WTC11 (cell line): ENCODE data around the gene LRRC7.

Source experiments
- CBFB ChIP-seq: sonication (generic); formaldehyde crosslinking; IDR thresholded peaks from 2 replicates; pipeline ENCODE4 v1.8.1; 2022; ENCODE audit warnings: mild to moderate bottlenecking, low read depth, missing genetic modification reagents
- RELA ChIP-seq: sonication (generic); formaldehyde crosslinking; IDR thresholded peaks from 2 replicates; pipeline ENCODE4 v1.8.1; 2022; ENCODE audit warnings: missing genetic modification reagents, mild to moderate bottlenecking, borderline replicate concordance
- SP1 ChIP-seq: sonication (generic); formaldehyde crosslinking; conservative IDR thresholded peaks from 2 replicates; pipeline ENCODE4 v1.8.1; 2022; ENCODE audit warnings: missing genetic modification reagents
- TF ChIP-seq, protein P1 (sequence below): fragments of 200-600 bp; IDR thresholded peaks from 2 replicates; pipeline ENCODE4 v1.8.0; 2022; ENCODE audit warnings: antibody characterized with exemption
- TF ChIP-seq, protein P2 (sequence below): sonication (generic); formaldehyde crosslinking; IDR thresholded peaks from 2 replicates; pipeline ENCODE4 v1.8.0; 2022; ENCODE audit warnings: mild to moderate bottlenecking, missing genetic modification reagents
- TF ChIP-seq, protein P3 (sequence below): sonication (generic); formaldehyde crosslinking; IDR thresholded peaks from 2 replicates; pipeline ENCODE4 v1.8.0; 2022; ENCODE audit warnings: mild to moderate bottlenecking, missing genetic modification reagents
- TF ChIP-seq, protein P4 (sequence below): sonication (generic); formaldehyde crosslinking; IDR thresholded peaks from 2 replicates; pipeline ENCODE4 v1.8.1; 2023; ENCODE audit warnings: mild to moderate bottlenecking, missing genetic modification reagents, moderate library complexity
- TF ChIP-seq, protein P5 (sequence below): sonication (generic); formaldehyde crosslinking; IDR thresholded peaks from 2 replicates; pipeline ENCODE4 v1.8.1; 2023; ENCODE audit warnings: mild to moderate bottlenecking, missing genetic modification reagents
- TF ChIP-seq, protein P6 (sequence below): sonication (generic); formaldehyde crosslinking; IDR thresholded peaks from 2 replicates; pipeline ENCODE4 v1.8.1; 2023; ENCODE audit warnings: mild to moderate bottlenecking, moderate library complexity, missing genetic modification reagents
- TF ChIP-seq, protein P7 (sequence below): sonication (generic); formaldehyde crosslinking; conservative IDR thresholded peaks from 2 replicates; pipeline ENCODE4 v1.8.1; 2023; ENCODE audit warnings: mild to moderate bottlenecking, low read depth, missing genetic modification reagents, moderate library complexity
- TF ChIP-seq, protein P8 (sequence below): sonication (generic); formaldehyde crosslinking; IDR thresholded peaks from 2 replicates; pipeline ENCODE4 v1.8.1; 2022; ENCODE audit warnings: mild to moderate bottlenecking, missing genetic modification reagents, moderate library complexity, borderline replicate concordance
- TF ChIP-seq, protein P9 (sequence below): sonication (generic); formaldehyde crosslinking; IDR thresholded peaks from 2 replicates; pipeline ENCODE4 v1.8.1; 2023; ENCODE audit warnings: mild to moderate bottlenecking, missing genetic modification reagents, borderline replicate concordance
- TF ChIP-seq, protein P10 (sequence below): sonication (generic); formaldehyde crosslinking; IDR thresholded peaks from 2 replicates; pipeline ENCODE4 v1.8.1; 2022; ENCODE audit warnings: low read depth, mild to moderate bottlenecking, moderate library complexity, missing genetic modification reagents, borderline replicate concordance

DNA sequence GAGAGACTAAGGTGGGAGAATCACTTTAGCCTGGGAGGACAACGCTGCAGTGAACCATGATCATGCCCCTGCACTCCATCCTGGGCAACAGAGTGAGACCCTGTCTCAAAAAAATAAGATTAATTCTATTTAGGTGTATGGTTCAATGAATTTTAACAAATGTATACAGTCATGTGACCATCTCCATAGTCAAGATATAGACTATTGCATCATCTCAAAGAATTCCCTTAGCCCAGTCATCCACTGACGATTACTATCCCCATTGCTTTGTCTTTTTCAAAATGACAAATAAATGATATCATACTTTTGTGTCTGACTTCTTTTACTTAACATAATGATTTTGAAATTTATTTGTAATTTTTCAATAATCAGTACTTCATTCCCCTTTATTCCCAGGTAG is 260.0 kb downstream of the LRRC7 start:
- TF ChIP-seq, protein P1, sequence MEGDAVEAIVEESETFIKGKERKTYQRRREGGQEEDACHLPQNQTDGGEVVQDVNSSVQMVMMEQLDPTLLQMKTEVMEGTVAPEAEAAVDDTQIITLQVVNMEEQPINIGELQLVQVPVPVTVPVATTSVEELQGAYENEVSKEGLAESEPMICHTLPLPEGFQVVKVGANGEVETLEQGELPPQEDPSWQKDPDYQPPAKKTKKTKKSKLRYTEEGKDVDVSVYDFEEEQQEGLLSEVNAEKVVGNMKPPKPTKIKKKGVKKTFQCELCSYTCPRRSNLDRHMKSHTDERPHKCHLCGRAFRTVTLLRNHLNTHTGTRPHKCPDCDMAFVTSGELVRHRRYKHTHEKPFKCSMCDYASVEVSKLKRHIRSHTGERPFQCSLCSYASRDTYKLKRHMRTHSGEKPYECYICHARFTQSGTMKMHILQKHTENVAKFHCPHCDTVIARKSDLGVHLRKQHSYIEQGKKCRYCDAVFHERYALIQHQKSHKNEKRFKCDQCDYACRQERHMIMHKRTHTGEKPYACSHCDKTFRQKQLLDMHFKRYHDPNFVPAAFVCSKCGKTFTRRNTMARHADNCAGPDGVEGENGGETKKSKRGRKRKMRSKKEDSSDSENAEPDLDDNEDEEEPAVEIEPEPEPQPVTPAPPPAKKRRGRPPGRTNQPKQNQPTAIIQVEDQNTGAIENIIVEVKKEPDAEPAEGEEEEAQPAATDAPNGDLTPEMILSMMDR = no peak
- TF ChIP-seq, protein P2, sequence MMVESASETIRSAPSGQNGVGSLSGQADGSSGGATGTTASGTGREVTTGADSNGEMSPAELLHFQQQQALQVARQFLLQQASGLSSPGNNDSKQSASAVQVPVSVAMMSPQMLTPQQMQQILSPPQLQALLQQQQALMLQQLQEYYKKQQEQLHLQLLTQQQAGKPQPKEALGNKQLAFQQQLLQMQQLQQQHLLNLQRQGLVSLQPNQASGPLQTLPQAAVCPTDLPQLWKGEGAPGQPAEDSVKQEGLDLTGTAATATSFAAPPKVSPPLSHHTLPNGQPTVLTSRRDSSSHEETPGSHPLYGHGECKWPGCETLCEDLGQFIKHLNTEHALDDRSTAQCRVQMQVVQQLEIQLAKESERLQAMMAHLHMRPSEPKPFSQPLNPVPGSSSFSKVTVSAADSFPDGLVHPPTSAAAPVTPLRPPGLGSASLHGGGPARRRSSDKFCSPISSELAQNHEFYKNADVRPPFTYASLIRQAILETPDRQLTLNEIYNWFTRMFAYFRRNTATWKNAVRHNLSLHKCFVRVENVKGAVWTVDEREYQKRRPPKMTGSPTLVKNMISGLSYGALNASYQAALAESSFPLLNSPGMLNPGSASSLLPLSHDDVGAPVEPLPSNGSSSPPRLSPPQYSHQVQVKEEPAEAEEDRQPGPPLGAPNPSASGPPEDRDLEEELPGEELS (CRISPR knock-in tag) = no peak
- TF ChIP-seq, protein P3, sequence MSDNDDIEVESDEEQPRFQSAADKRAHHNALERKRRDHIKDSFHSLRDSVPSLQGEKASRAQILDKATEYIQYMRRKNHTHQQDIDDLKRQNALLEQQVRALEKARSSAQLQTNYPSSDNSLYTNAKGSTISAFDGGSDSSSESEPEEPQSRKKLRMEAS (CRISPR knock-in tag) = no peak
- TF ChIP-seq, protein P4, sequence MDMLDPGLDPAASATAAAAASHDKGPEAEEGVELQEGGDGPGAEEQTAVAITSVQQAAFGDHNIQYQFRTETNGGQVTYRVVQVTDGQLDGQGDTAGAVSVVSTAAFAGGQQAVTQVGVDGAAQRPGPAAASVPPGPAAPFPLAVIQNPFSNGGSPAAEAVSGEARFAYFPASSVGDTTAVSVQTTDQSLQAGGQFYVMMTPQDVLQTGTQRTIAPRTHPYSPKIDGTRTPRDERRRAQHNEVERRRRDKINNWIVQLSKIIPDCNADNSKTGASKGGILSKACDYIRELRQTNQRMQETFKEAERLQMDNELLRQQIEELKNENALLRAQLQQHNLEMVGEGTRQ (CRISPR knock-in tag) = no peak
- TF ChIP-seq, protein P5, sequence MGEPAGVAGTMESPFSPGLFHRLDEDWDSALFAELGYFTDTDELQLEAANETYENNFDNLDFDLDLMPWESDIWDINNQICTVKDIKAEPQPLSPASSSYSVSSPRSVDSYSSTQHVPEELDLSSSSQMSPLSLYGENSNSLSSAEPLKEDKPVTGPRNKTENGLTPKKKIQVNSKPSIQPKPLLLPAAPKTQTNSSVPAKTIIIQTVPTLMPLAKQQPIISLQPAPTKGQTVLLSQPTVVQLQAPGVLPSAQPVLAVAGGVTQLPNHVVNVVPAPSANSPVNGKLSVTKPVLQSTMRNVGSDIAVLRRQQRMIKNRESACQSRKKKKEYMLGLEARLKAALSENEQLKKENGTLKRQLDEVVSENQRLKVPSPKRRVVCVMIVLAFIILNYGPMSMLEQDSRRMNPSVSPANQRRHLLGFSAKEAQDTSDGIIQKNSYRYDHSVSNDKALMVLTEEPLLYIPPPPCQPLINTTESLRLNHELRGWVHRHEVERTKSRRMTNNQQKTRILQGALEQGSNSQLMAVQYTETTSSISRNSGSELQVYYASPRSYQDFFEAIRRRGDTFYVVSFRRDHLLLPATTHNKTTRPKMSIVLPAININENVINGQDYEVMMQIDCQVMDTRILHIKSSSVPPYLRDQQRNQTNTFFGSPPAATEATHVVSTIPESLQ (CRISPR knock-in tag) = no peak
- TF ChIP-seq SP1 (CRISPR knock-in tag) (no peak), CBFB (no peak), RELA (CRISPR knock-in tag) (no peak)
- TF ChIP-seq, protein P6, sequence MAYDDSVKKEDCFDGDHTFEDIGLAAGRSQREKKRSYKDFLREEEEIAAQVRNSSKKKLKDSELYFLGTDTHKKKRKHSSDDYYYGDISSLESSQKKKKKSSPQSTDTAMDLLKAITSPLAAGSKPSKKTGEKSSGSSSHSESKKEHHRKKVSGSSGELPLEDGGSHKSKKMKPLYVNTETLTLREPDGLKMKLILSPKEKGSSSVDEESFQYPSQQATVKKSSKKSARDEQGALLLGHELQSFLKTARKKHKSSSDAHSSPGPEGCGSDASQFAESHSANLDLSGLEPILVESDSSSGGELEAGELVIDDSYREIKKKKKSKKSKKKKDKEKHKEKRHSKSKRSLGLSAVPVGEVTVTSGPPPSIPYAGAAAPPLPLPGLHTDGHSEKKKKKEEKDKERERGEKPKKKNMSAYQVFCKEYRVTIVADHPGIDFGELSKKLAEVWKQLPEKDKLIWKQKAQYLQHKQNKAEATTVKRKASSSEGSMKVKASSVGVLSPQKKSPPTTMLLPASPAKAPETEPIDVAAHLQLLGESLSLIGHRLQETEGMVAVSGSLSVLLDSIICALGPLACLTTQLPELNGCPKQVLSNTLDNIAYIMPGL = no peak
- TF ChIP-seq, protein P7, sequence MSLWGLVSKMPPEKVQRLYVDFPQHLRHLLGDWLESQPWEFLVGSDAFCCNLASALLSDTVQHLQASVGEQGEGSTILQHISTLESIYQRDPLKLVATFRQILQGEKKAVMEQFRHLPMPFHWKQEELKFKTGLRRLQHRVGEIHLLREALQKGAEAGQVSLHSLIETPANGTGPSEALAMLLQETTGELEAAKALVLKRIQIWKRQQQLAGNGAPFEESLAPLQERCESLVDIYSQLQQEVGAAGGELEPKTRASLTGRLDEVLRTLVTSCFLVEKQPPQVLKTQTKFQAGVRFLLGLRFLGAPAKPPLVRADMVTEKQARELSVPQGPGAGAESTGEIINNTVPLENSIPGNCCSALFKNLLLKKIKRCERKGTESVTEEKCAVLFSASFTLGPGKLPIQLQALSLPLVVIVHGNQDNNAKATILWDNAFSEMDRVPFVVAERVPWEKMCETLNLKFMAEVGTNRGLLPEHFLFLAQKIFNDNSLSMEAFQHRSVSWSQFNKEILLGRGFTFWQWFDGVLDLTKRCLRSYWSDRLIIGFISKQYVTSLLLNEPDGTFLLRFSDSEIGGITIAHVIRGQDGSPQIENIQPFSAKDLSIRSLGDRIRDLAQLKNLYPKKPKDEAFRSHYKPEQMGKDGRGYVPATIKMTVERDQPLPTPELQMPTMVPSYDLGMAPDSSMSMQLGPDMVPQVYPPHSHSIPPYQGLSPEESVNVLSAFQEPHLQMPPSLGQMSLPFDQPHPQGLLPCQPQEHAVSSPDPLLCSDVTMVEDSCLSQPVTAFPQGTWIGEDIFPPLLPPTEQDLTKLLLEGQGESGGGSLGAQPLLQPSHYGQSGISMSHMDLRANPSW (CRISPR knock-in tag) = no peak
- TF ChIP-seq, protein P8, sequence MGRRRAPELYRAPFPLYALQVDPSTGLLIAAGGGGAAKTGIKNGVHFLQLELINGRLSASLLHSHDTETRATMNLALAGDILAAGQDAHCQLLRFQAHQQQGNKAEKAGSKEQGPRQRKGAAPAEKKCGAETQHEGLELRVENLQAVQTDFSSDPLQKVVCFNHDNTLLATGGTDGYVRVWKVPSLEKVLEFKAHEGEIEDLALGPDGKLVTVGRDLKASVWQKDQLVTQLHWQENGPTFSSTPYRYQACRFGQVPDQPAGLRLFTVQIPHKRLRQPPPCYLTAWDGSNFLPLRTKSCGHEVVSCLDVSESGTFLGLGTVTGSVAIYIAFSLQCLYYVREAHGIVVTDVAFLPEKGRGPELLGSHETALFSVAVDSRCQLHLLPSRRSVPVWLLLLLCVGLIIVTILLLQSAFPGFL (CRISPR knock-in tag) = no peak
- TF ChIP-seq, protein P9, sequence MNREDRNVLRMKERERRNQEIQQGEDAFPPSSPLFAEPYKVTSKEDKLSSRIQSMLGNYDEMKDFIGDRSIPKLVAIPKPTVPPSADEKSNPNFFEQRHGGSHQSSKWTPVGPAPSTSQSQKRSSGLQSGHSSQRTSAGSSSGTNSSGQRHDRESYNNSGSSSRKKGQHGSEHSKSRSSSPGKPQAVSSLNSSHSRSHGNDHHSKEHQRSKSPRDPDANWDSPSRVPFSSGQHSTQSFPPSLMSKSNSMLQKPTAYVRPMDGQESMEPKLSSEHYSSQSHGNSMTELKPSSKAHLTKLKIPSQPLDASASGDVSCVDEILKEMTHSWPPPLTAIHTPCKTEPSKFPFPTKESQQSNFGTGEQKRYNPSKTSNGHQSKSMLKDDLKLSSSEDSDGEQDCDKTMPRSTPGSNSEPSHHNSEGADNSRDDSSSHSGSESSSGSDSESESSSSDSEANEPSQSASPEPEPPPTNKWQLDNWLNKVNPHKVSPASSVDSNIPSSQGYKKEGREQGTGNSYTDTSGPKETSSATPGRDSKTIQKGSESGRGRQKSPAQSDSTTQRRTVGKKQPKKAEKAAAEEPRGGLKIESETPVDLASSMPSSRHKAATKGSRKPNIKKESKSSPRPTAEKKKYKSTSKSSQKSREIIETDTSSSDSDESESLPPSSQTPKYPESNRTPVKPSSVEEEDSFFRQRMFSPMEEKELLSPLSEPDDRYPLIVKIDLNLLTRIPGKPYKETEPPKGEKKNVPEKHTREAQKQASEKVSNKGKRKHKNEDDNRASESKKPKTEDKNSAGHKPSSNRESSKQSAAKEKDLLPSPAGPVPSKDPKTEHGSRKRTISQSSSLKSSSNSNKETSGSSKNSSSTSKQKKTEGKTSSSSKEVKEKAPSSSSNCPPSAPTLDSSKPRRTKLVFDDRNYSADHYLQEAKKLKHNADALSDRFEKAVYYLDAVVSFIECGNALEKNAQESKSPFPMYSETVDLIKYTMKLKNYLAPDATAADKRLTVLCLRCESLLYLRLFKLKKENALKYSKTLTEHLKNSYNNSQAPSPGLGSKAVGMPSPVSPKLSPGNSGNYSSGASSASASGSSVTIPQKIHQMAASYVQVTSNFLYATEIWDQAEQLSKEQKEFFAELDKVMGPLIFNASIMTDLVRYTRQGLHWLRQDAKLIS (CRISPR knock-in tag) = no peak
- TF ChIP-seq, protein P10, sequence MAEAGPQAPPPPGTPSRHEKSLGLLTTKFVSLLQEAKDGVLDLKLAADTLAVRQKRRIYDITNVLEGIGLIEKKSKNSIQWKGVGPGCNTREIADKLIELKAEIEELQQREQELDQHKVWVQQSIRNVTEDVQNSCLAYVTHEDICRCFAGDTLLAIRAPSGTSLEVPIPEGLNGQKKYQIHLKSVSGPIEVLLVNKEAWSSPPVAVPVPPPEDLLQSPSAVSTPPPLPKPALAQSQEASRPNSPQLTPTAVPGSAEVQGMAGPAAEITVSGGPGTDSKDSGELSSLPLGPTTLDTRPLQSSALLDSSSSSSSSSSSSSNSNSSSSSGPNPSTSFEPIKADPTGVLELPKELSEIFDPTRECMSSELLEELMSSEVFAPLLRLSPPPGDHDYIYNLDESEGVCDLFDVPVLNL (CRISPR knock-in tag) = no peak
